Astrocyte (in vitro differentiated cells and primary cell): ENCODE data around the gene C11orf24. TPM values are rescaled to one million over a fixed set of nuclear protein-coding genes. Genes with fewer than 3 reads are reported as not detected.

Experiments used
- DNase-seq: peaks from one replicate; pipeline ENCODE4 v3.0.0-alpha.2; 2010; ENCODE audit warnings: low read depth
- FAIRE-seq: peaks from 2 replicates; lab custom pipeline; 2011; peaks lifted over from hg19 to GRCh38; lab: Jason Lieb, UNC
- H2AFZ ChIP-seq: 2 replicates; pipeline ENCODE4 v1.6.0; 2012; ENCODE audit warnings: low read depth, low read length, inconsistent platforms
- H3K27ac ChIP-seq: 2 replicates; pipeline ENCODE4 v1.5.1; 2011; ENCODE audit warnings: low read depth, low read length, inconsistent platforms
- H3K27me3 ChIP-seq: 2 replicates; pipeline ENCODE4 v1.6.0; 2011; ENCODE audit warnings: low read length, inconsistent platforms; ENCODE audit not compliant: insufficient read depth
- H3K36me3 ChIP-seq: 2 replicates; pipeline ENCODE4 v1.5.1; 2011; ENCODE audit warnings: low read length, inconsistent platforms; ENCODE audit not compliant: insufficient read depth
- H3K4me1 ChIP-seq: 2 replicates; pipeline ENCODE4 v1.5.1; 2011; ENCODE audit warnings: low read length, inconsistent platforms; ENCODE audit not compliant: insufficient read depth
- H3K4me2 ChIP-seq: 2 replicates; pipeline ENCODE4 v1.6.0; 2012; ENCODE audit warnings: low read length, inconsistent platforms
- H3K4me3 ChIP-seq: 2 replicates; pipeline ENCODE4 v1.5.1; 2011; ENCODE audit warnings: low read depth, mild to moderate bottlenecking, low read length, inconsistent platforms; ENCODE audit not compliant: insufficient read depth
- H3K79me2 ChIP-seq: 2 replicates; pipeline ENCODE4 v1.6.0; 2012; ENCODE audit warnings: mild to moderate bottlenecking, low read length, inconsistent platforms; ENCODE audit not compliant: insufficient read depth
- H3K9ac ChIP-seq: 2 replicates; pipeline ENCODE4 v1.6.0; 2012; ENCODE audit warnings: mild to moderate bottlenecking, low read length, inconsistent platforms
- H3K9me3 ChIP-seq: 2 replicates; pipeline ENCODE4 v1.5.1; 2012; ENCODE audit warnings: low read depth, mild to moderate bottlenecking, low read length, inconsistent platforms; ENCODE audit not compliant: insufficient read depth
- H4K20me1 ChIP-seq: 2 replicates; pipeline ENCODE4 v1.6.0; 2012; ENCODE audit warnings: low read length, inconsistent platforms; ENCODE audit not compliant: insufficient read depth
- H3K27ac Mint-ChIP-seq: one replicate; pipeline ENCODE4 v1.8.0; 2021; ENCODE audit warnings: mild to moderate bottlenecking, mixed read lengths; ENCODE audit not compliant: unreplicated experiment
- H3K27me3 Mint-ChIP-seq: one replicate; pipeline ENCODE4 v1.8.0; 2021; ENCODE audit warnings: low read depth, mixed read lengths; ENCODE audit not compliant: unreplicated experiment
- H3K36me3 Mint-ChIP-seq: one replicate; pipeline ENCODE4 v1.8.0; 2021; ENCODE audit warnings: low read depth, mixed read lengths; ENCODE audit not compliant: unreplicated experiment
- H3K4me1 Mint-ChIP-seq: one replicate; pipeline ENCODE4 v1.8.0; 2021; ENCODE audit warnings: low read depth, mixed read lengths; ENCODE audit not compliant: unreplicated experiment
- H3K4me3 Mint-ChIP-seq: one replicate; pipeline ENCODE4 v1.8.0; 2021; ENCODE audit warnings: mild to moderate bottlenecking, moderate library complexity, mixed read lengths; ENCODE audit not compliant: unreplicated experiment
- H3K9me3 Mint-ChIP-seq: one replicate; pipeline ENCODE4 v1.8.0; 2021; ENCODE audit warnings: mild to moderate bottlenecking, mixed read lengths; ENCODE audit not compliant: unreplicated experiment
- CTCF ChIP-seq: IDR thresholded peaks from 2 replicates; pipeline ENCODE4 v1.5.1; 2011; ENCODE audit warnings: low read depth, mild to moderate bottlenecking, inconsistent platforms, low read length, moderate library complexity; ENCODE audit not compliant: insufficient read depth
- EZH2 ChIP-seq: IDR thresholded peaks from 2 replicates; pipeline ENCODE4 v1.6.1; 2012; ENCODE audit warnings: mild to moderate bottlenecking, low read length, inconsistent platforms; ENCODE audit not compliant: insufficient read depth
- total RNA-seq: library from RNA; stranded (reverse); gene quantifications from 2 replicates; pipeline ENCODE4 v1.2.1, GENCODE V29; 2021

C11orf24 gene
- total RNA-seq, 1 donor from 2014 or later, result 79.8 TPM

GRCh38 chr11:68259122-68259959, 12.4 kb downstream of the C11orf24 start:
- H3K27ac ChIP-seq, result no peak overlapping the region
- FAIRE-seq, result no peak
- Mint-ChIP-seq H3K27ac (no peak overlapping the region), H3K36me3 (peaks cover 17% of the 10 kb centered on the region), H3K4me1 (peaks cover 3% of the 10 kb centered on the region), H3K4me3 (no peak overlapping the region), H3K9me3 (no peaks in the 10 kb centered on the region), H3K27me3 (no peaks in the 10 kb centered on the region)
- no peaks in the 10 kb centered on the region for H3K79me2 ChIP-seq
- H2AFZ ChIP-seq, result no peak overlapping the region
- no peaks in the 10 kb centered on the region for H3K9me3 ChIP-seq
- H3K36me3 ChIP-seq, result peaks cover 11% of the 10 kb centered on the region
- no peak overlapping the region for H3K9ac ChIP-seq
- TF ChIP-seq EZH2 (no peak), CTCF (no peak)
- H4K20me1 ChIP-seq, result peaks cover 40% of the 10 kb centered on the region
- no peak for DNase-seq
- H3K4me1 ChIP-seq, result peaks cover 22% of the 10 kb centered on the region
- no peak overlapping the region for H3K4me3 ChIP-seq
- H3K4me2 ChIP-seq, result no peak overlapping the region
- no peaks in the 10 kb centered on the region for H3K27me3 ChIP-seq

GRCh38 chr11:68258363-68258765, 13.4 kb downstream of the C11orf24 start:
- Histone ChIP-seq H3K27ac (no peak overlapping the region), H3K4me2 (no peak overlapping the region), H3K4me1 (peaks cover 22% of the 10 kb centered on the region), H3K36me3 (peaks cover 4% of the 10 kb centered on the region), H3K4me3 (no peak overlapping the region), H3K27me3 (no peaks in the 10 kb centered on the region), H3K79me2 (no peaks in the 10 kb centered on the region), H3K9me3 (no peaks in the 10 kb centered on the region), H4K20me1 (peaks cover 31% of the 10 kb centered on the region), H3K9ac (no peak overlapping the region), H2AFZ (no peak overlapping the region)
- H3K4me3 Mint-ChIP-seq, result no peak overlapping the region
- H3K27me3 Mint-ChIP-seq, result no peaks in the 10 kb centered on the region
- peaks cover 16% of the 10 kb centered on the region for H3K36me3 Mint-ChIP-seq
- peaks cover 3% of the 10 kb centered on the region for H3K4me1 Mint-ChIP-seq
- no peak overlapping the region for H3K27ac Mint-ChIP-seq
- H3K9me3 Mint-ChIP-seq, result no peaks in the 10 kb centered on the region
- DNase-seq (no peak), FAIRE-seq (no peak)
- TF ChIP-seq CTCF (no peak), EZH2 (no peak)
